ENCODE data around the gene AJAP1. TPM values are rescaled to one million over a fixed set of nuclear protein-coding genes. Genes with fewer than 3 reads are reported as not detected.

AJAP1 gene
- total RNA-seq, 4 donors from 2014 or later: under 0.01 to 0.21 (median 0.10) TPM

DNA sequence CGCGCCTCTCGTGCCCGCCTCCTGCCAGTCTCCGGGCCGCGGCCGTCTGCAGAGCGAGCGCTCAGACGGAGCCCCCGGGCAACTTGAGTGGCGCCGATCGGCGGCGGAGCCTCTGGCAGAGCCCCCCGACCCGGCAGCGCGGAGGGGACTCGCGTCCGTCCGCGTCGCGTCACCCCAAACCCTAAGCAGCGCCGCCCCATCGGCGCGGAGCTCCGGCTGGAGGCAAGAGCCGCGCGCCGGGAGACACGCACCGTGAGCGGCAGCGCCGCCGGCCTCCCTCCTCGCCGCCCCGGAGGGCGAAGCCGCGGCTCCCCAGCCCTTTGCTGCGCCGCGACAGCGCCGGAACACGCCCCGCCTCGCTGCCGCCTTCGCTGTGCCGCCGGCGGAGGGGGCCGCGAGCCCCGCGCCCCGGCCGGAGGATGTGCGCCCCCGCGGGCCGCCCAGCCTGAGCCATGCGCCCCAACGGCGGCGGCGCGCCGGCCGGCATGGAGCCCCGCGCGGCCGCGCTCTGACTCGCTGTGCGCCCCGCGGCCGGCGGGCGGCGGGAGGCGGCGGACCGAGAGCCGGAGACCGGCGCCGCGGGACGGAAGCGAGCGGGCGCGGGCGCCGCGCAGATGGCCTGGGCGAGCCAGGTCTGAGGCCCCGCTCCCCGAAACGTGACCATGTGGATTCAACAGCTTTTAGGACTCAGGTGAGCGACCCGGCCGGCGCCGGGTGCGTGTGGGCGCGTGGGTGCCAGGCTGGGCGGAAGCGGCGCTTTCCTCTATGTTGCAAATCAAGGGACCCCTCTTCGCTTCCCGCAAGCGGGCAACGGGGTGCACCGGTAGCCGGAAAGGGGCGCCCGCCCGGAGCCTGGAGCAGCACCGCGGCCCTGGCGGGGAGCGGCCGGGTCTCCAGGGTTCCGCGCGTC lies 610 bp downstream of the AJAP1 start:
- Histone ChIP-seq H3K27me3 (peaks cover 0 to 72% of the 10 kb centered on the region in 2 donors), H3K4me3 (peak overlapping the region in 2 of 4 donors; percentile 8 to 49), H3K36me3 (no peaks in the 10 kb centered on the region), H3K4me1 (peaks cover 0 to 49% (median 1%) of the 10 kb centered on the region in 4 donors), H3K27ac (no peak overlapping the region), H3K9me3 (no peaks in the 10 kb centered on the region)
- 2% methylated on average over 39 to 81 of the region's 142 CpGs for WGBS, 2 donors
- TF ChIP-seq, protein P1, sequence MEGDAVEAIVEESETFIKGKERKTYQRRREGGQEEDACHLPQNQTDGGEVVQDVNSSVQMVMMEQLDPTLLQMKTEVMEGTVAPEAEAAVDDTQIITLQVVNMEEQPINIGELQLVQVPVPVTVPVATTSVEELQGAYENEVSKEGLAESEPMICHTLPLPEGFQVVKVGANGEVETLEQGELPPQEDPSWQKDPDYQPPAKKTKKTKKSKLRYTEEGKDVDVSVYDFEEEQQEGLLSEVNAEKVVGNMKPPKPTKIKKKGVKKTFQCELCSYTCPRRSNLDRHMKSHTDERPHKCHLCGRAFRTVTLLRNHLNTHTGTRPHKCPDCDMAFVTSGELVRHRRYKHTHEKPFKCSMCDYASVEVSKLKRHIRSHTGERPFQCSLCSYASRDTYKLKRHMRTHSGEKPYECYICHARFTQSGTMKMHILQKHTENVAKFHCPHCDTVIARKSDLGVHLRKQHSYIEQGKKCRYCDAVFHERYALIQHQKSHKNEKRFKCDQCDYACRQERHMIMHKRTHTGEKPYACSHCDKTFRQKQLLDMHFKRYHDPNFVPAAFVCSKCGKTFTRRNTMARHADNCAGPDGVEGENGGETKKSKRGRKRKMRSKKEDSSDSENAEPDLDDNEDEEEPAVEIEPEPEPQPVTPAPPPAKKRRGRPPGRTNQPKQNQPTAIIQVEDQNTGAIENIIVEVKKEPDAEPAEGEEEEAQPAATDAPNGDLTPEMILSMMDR (IDR thresholded peaks at IDR 0.05): no peak
- TF ChIP-seq POLR2A (IDR thresholded peaks at IDR 0.05): no peak
- no peak for TF ChIP-seq EP300 (IDR thresholded peaks at IDR 0.05)
- no peak for DNase-seq (ENCODE audit: low spot score in 2 of 2)

- Histone ChIP-seq H3K4me1 (peaks cover 0 to 49% (median 1%) of the 10 kb centered on the region in 4 donors), H3K9me3 (no peaks in the 10 kb centered on the region), H3K4me3 (peak overlapping the region in 2 of 4 donors; percentile 8 to 49), H3K27ac (no peak overlapping the region), H3K27me3 (peaks cover 0 to 66% of the 10 kb centered on the region in 2 donors), H3K36me3 (no peaks in the 10 kb centered on the region)
- peak in 1 of 2 donors; percentile 30 for DNase-seq (ENCODE audit: low spot score in 2 of 2)
- TF ChIP-seq EP300 (IDR thresholded peaks at IDR 0.05): no peak
- no peak for TF ChIP-seq POLR2A (IDR thresholded peaks at IDR 0.05)
- TF ChIP-seq, protein P1 (IDR thresholded peaks at IDR 0.05): peak; percentile 20 to 69 (median 40)
- WGBS, 2 donors: 1% methylated on average over 31 to 40 of the region's 78 CpGs
These were observed 1.5 kb downstream of the AJAP1 start for GRCh38 chr1:4655674-4656532.

GRCh38 chr1:4656533-4657140 lies 2.2 kb downstream of the AJAP1 start:
- DNase-seq (ENCODE audit: low spot score in 2 of 2): no peak

DNA sequence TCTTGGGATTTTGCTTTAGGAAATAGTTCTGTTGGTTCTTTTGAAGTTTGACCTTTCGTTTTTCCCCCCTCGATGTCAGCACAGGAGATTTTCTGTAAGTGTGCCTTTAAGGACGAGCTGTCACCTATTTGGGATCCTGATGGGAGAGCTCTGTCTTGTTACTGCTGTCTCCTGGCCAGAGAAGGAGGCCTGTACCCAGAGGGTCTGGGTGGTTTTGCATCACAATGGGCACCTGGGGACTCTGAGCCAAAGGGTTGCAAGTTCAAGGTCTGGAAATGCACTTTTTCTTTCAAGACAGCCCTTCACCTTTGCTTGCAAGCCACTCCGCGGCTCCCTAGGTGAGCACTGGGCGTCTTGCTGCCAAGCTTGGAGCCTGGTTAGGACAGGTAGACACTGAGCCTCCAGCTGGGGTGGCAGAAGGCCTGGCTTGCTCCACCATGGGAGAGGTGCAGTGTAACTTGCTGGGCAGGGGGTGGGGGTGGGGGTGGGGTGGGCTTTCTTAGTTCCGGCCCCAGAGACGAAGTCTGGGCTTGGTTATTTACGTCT lies 2.9 kb downstream of the AJAP1 start:
- TF ChIP-seq, protein P1 (IDR thresholded peaks at IDR 0.05): no peak
- TF ChIP-seq POLR2A (IDR thresholded peaks at IDR 0.05): no peak
- TF ChIP-seq EP300 (IDR thresholded peaks at IDR 0.05): no peak
- Histone ChIP-seq H3K27ac (no peak overlapping the region), H3K4me1 (peaks cover 0 to 48% (median 1%) of the 10 kb centered on the region in 4 donors), H3K4me3 (no peak overlapping the region), H3K9me3 (no peaks in the 10 kb centered on the region), H3K27me3 (peaks cover 0 to 53% of the 10 kb centered on the region in 2 donors), H3K36me3 (no peaks in the 10 kb centered on the region)
- 43 to 53% methylated on average over 9 of the region's 9 CpGs for WGBS, 2 donors
- no peak for DNase-seq (ENCODE audit: low spot score in 2 of 2)

More at GRCh38 chr1:4656533-4657140, 2.2 kb downstream of the AJAP1 start:
- Histone ChIP-seq H3K4me1 (peaks cover 0 to 49% (median 1%) of the 10 kb centered on the region in 4 donors), H3K4me3 (peak overlapping the region in 1 of 4 donors; percentile 49), H3K36me3 (no peaks in the 10 kb centered on the region), H3K9me3 (no peaks in the 10 kb centered on the region), H3K27ac (no peak overlapping the region), H3K27me3 (peaks cover 0 to 59% of the 10 kb centered on the region in 2 donors)
- WGBS, 2 donors: 15 to 18% methylated on average over 17 of the region's 17 CpGs
- no peak for TF ChIP-seq EP300 (IDR thresholded peaks at IDR 0.05)
- no peak for TF ChIP-seq POLR2A (IDR thresholded peaks at IDR 0.05)
- TF ChIP-seq, protein P1 (IDR thresholded peaks at IDR 0.05): peak in 1 of 5 experiments; percentile 23
